ENCODE measurements around the gene UTF1. TPM values are rescaled to one million over a fixed set of nuclear protein-coding genes. Genes with fewer than 3 reads are reported as not detected.

UTF1 gene
- total RNA-seq, 1 donor from 2014 or later = not detected

DNA sequence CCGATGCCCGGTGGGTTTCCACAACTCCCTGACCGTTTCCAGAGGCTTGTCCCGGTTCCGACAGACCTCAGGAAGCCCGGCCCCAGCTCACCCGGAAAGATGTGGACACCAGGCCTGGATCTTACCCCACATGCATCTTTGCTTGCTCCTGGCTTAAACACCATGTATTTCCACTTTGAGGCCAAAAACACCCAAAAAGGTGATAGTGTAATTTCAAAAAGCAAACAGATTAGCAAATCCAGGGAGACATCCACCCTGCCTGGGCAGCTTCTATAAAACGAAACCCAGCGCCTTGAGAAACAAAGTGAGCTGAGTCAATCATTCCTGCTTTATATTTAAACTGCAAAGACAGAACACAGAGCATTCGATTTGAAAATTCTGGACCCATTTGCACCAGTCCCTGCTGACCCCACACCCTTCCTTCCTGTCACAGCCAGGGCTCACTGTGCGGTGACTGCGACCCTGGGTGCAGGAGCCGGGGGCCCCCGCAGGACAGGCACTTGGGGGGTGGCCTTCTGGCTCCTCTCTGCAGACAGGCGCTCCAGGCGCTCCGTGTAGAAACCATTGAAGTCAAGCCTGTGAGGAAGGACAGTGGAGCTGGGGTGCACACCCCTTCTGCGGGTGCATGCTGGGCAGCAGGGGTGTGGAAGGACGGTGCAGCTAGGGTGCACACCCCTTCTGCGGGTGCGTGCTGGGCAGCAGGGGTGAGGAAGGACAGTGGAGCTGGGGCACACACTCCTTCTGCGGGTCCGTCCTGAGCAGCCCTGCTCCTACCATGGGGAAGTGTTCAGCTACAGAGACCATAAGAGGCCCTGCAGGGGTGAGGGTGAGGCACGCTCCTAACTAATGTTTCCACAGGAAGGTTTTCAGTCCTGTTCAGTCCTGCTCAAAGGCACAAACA is 49.6 kb downstream of the UTF1 start:
- peaks cover 11% of the 10 kb centered on the region for H3K36me3 Mint-ChIP-seq
- peaks cover 11% of the 10 kb centered on the region for H3K27me3 Mint-ChIP-seq (ENCODE audit: low read depth)
- peaks cover 22% of the 10 kb centered on the region for H3K4me1 Mint-ChIP-seq
- TF ChIP-seq, protein P1, sequence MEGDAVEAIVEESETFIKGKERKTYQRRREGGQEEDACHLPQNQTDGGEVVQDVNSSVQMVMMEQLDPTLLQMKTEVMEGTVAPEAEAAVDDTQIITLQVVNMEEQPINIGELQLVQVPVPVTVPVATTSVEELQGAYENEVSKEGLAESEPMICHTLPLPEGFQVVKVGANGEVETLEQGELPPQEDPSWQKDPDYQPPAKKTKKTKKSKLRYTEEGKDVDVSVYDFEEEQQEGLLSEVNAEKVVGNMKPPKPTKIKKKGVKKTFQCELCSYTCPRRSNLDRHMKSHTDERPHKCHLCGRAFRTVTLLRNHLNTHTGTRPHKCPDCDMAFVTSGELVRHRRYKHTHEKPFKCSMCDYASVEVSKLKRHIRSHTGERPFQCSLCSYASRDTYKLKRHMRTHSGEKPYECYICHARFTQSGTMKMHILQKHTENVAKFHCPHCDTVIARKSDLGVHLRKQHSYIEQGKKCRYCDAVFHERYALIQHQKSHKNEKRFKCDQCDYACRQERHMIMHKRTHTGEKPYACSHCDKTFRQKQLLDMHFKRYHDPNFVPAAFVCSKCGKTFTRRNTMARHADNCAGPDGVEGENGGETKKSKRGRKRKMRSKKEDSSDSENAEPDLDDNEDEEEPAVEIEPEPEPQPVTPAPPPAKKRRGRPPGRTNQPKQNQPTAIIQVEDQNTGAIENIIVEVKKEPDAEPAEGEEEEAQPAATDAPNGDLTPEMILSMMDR (IDR thresholded peaks at IDR 0.05; ENCODE audit: unreplicated experiment) = no peak
- no peak overlapping the region for H3K4me3 Mint-ChIP-seq
- DNase-seq (ENCODE audit: low spot score in 2 of 2, unreplicated experiment in 2 of 2) = no peak
- H3K9me3 Mint-ChIP-seq = no peaks in the 10 kb centered on the region
- peak overlapping the region; percentile 30 for H3K27ac Mint-ChIP-seq

DNA sequence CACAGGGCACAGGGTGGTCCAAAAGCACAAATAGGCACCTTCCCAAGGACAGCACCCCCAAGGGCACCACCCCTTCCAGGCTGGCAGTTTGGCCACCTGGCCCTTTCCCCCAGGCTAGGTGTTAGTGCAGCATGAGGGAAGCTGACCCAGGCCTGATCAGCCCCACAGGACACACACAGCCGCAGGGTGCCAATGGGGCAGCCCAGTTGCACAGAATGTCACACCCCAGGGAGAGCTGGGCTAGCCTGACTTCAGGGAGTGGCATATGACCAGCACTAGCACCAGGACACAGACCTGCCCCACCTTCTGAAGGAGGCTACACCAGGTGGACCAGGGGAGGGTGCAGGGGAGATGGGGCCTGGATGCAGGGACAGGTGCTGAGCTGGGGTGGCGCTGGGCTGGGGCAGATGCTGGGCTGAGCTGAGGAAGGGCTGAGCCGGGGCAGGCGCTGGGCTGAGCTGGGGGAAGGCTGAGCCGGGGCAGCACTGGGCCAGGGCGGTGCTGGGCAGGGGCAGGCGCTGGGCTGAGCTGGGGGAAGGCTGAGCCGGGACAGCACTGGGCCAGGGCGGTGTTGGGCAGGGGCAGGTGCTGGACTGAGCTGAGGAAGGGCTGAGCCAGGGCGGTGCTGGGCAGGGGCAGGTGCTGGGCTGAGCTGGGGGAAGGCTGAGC is 50.5 kb downstream of the UTF1 start:
- Mint-ChIP-seq H3K27ac (no peak overlapping the region), H3K27me3 (ENCODE audit: low read depth) (peaks cover 9% of the 10 kb centered on the region), H3K36me3 (peaks cover 15% of the 10 kb centered on the region), H3K9me3 (no peaks in the 10 kb centered on the region), H3K4me3 (no peak overlapping the region), H3K4me1 (peaks cover 16% of the 10 kb centered on the region)
- DNase-seq (ENCODE audit: low spot score in 2 of 2, unreplicated experiment in 2 of 2) = no peak
- TF ChIP-seq, protein P1 (IDR thresholded peaks at IDR 0.05; ENCODE audit: unreplicated experiment) = no peak

DNA sequence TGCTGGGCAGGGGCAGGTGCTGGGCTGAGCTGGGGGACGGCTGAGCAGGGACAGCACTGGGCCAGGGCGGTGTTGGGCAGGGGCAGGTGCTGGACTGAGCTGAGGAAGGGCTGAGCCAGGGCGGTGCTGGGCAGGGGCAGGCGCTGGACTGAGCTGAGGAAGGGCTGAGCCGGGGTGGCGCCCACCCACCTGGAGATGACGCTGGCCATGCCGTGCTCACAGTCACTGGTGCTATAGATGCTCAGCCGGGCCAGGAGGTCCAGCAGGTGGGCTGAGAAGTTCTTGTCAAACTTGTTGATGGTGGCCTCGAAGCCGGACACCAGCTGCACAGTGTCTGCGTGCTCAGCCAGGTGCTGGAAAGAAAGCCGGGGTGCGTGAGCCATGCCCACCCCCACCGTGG is 51.1 kb downstream of the UTF1 start:
- no peak for DNase-seq (ENCODE audit: low spot score in 2 of 2, unreplicated experiment in 2 of 2)
- peaks cover 3% of the 10 kb centered on the region for H3K27me3 Mint-ChIP-seq (ENCODE audit: low read depth)
- TF ChIP-seq, protein P1 (IDR thresholded peaks at IDR 0.05; ENCODE audit: unreplicated experiment) = no peak
- peaks cover 21% of the 10 kb centered on the region for H3K36me3 Mint-ChIP-seq
- H3K4me1 Mint-ChIP-seq = peaks cover 13% of the 10 kb centered on the region
- H3K27ac Mint-ChIP-seq = no peak overlapping the region
- H3K4me3 Mint-ChIP-seq = no peak overlapping the region
- no peaks in the 10 kb centered on the region for H3K9me3 Mint-ChIP-seq

Small RNA genes lying within 50 kb of the gene (microRNA-seq; reads per million reads assigned to microRNA genes)
- 1.5 reads per million for gene MIR202

Other genes with a start within 250 kb of the UTF1 start
- not detected in 3 replicates for gene ADGRA1, start 142.3 kb upstream of the UTF1 start, total RNA-seq
- 20.3 to 23.7 TPM (median 21.0 TPM) in 3 replicates for gene KNDC1, start 70.0 kb upstream of the UTF1 start, total RNA-seq
- 0.07 to 0.09 TPM in 2 of 3 replicates, not detected in the other for gene VENTX, start 7.6 kb downstream of the UTF1 start, total RNA-seq
- 14.3 to 16.9 TPM (median 16.9 TPM) in 3 replicates for gene ADAM8, start 46.7 kb downstream of the UTF1 start, total RNA-seq
- gene TUBGCP2, start 78.7 kb downstream of the UTF1 start, total RNA-seq = 69.6 to 81.0 TPM (median 70.9 TPM) in 3 replicates
- gene ZNF511, start 78.7 kb downstream of the UTF1 start, total RNA-seq = 38.6 to 44.9 TPM (median 39.5 TPM) in 3 replicates
- 2.1 to 3.7 TPM (median 2.1 TPM) in 3 replicates for gene CALY, start 106.7 kb downstream of the UTF1 start, total RNA-seq
- 0.25 to 0.49 TPM in 2 of 3 replicates, not detected in the other for gene PRAP1, start 117.2 kb downstream of the UTF1 start, total RNA-seq
- gene FUOM, start 127.8 kb downstream of the UTF1 start, total RNA-seq = 38.0 to 42.6 TPM (median 41.3 TPM) in 3 replicates
- gene ECHS1, start 143.1 kb downstream of the UTF1 start, total RNA-seq = 69.8 to 74.9 TPM (median 70.0 TPM) in 3 replicates
- gene PAOX, start 149.0 kb downstream of the UTF1 start, total RNA-seq = 7.5 to 9.5 TPM (median 8.0 TPM) in 3 replicates
- 86.0 to 91.1 TPM (median 90.5 TPM) in 3 replicates for gene MTG1, start 163.9 kb downstream of the UTF1 start, total RNA-seq
- 0.50 to 0.69 TPM (median 0.55 TPM) in 3 replicates for gene SPRN, start 194.4 kb downstream of the UTF1 start, total RNA-seq
- gene SCART1, start 223.7 kb downstream of the UTF1 start, total RNA-seq = 4.1 to 4.7 TPM (median 4.4 TPM) in 3 replicates

All from mesothelial cell of epicardium (in vitro differentiated cells).